ACC112 (cell line): ENCODE results near the gene BCAR1.
A peak's percentile ranks its signal among the peaks of the same experiment; 100 is the strongest.

Source experiments
- H2AFZ ChIP-seq: fragments of 200-600 bp; sonication (generic); one replicate; pipeline ENCODE4 v1.6.0; 2017; ENCODE audit warnings: antibody characterized with exemption, low read length; ENCODE audit not compliant: unreplicated experiment
- H3K27ac ChIP-seq: fragments of 200-600 bp; sonication (generic); 2 replicates; pipeline ENCODE4 v1.5.1; 2014; ENCODE audit warnings: low read depth, mild to moderate bottlenecking, antibody characterized with exemption, low read length, moderate library complexity
- H3K27me3 ChIP-seq: fragments of 200-600 bp; sonication (generic); 2 replicates; pipeline ENCODE4 v1.6.1; 2014; ENCODE audit warnings: mild to moderate bottlenecking, antibody characterized with exemption, low read length, moderate library complexity, mixed read lengths; ENCODE audit not compliant: insufficient read depth
- H3K36me3 ChIP-seq: fragments of 200-600 bp; sonication (generic); 2 replicates; pipeline ENCODE4 v1.6.1; 2016; ENCODE audit warnings: mild to moderate bottlenecking, antibody characterized with exemption, low read length, moderate library complexity, mixed read lengths; ENCODE audit not compliant: insufficient read depth
- H3K4me1 ChIP-seq: fragments of 200-600 bp; sonication (generic); one replicate; pipeline ENCODE4 v1.6.1; 2016; ENCODE audit warnings: low read length, mixed read lengths; ENCODE audit not compliant: insufficient read depth, unreplicated experiment, control insufficient read depth
- H3K4me3 ChIP-seq: fragments of 200-600 bp; sonication (generic); 2 replicates; pipeline ENCODE4 v1.5.1; 2014; ENCODE audit warnings: mild to moderate bottlenecking, low read depth, low read length
- H3K79me2 ChIP-seq: fragments of 200-600 bp; sonication (generic); one replicate; pipeline ENCODE4 v1.6.0; 2016; ENCODE audit warnings: low read length; ENCODE audit not compliant: control insufficient read depth, unreplicated experiment, insufficient read depth

BCAR1 gene

DNA sequence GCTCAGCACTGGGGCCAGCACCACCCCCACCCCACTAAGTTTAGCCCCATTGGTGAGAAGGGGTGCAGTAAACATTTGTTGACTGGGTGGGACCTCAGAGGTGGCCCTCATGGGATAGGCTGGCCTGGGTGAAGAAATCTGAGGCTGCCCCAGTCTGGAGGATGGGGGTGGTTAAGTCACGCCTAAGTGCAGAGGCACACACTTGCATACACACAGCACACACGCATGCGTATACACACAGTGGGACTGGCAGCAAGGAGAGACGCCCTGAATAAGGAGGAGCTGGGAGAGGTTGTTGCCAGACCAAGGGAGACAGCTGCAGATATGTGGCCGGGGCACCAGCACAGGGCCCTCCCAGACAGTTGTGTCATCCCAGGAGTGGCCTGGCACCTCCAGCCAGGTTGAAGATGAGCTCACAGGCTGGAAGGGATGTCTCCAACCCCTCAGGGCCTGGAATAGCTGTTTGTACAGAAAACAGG lies 3.0 kb upstream of the BCAR1 start:
- no peaks in the 10 kb centered on the region for H3K36me3 ChIP-seq
- H3K4me1 ChIP-seq: peaks cover 77% of the 10 kb centered on the region
- peak overlapping the region; percentile 48; the same call in 1 of the 2 replicates for H3K4me3 ChIP-seq
- H3K79me2 ChIP-seq: peaks cover 92% of the 10 kb centered on the region
- H3K27ac ChIP-seq: peak overlapping the region; percentile 74
- H3K27me3 ChIP-seq: no peaks in the 10 kb centered on the region
- H2AFZ ChIP-seq: no peak overlapping the region

- no peak overlapping the region for H2AFZ ChIP-seq
- H3K79me2 ChIP-seq: peaks cover 92% of the 10 kb centered on the region
- peaks cover 80% of the 10 kb centered on the region for H3K4me1 ChIP-seq
- no peaks in the 10 kb centered on the region for H3K36me3 ChIP-seq
- H3K27ac ChIP-seq: peak overlapping the region; percentile 74
- peak overlapping the region; percentile 48 for H3K4me3 ChIP-seq
- H3K27me3 ChIP-seq: no peaks in the 10 kb centered on the region
These were observed 1.8 kb upstream of the BCAR1 start for GRCh38 chr16:75252946-75253911.

GRCh38 chr16:75252049-75252864 lies 833 bp upstream of the BCAR1 start:
- peaks cover 92% of the 10 kb centered on the region for H3K79me2 ChIP-seq
- no peaks in the 10 kb centered on the region for H3K27me3 ChIP-seq
- H3K4me3 ChIP-seq: peak overlapping the region; percentile 67
- no peak overlapping the region for H2AFZ ChIP-seq
- H3K4me1 ChIP-seq: peaks cover 81% of the 10 kb centered on the region
- H3K36me3 ChIP-seq: no peaks in the 10 kb centered on the region
- peak overlapping the region; percentile 74 for H3K27ac ChIP-seq

- H3K36me3 ChIP-seq: no peaks in the 10 kb centered on the region
- H3K4me1 ChIP-seq: peaks cover 81% of the 10 kb centered on the region
- peak overlapping the region; percentile 98 for H3K27ac ChIP-seq
- H2AFZ ChIP-seq: no peak overlapping the region
- H3K27me3 ChIP-seq: no peaks in the 10 kb centered on the region
- peaks cover 92% of the 10 kb centered on the region for H3K79me2 ChIP-seq
- peak overlapping the region; percentile 89 for H3K4me3 ChIP-seq
These were observed 580 bp downstream of the BCAR1 start for GRCh38 chr16:75250809-75251279.

DNA sequence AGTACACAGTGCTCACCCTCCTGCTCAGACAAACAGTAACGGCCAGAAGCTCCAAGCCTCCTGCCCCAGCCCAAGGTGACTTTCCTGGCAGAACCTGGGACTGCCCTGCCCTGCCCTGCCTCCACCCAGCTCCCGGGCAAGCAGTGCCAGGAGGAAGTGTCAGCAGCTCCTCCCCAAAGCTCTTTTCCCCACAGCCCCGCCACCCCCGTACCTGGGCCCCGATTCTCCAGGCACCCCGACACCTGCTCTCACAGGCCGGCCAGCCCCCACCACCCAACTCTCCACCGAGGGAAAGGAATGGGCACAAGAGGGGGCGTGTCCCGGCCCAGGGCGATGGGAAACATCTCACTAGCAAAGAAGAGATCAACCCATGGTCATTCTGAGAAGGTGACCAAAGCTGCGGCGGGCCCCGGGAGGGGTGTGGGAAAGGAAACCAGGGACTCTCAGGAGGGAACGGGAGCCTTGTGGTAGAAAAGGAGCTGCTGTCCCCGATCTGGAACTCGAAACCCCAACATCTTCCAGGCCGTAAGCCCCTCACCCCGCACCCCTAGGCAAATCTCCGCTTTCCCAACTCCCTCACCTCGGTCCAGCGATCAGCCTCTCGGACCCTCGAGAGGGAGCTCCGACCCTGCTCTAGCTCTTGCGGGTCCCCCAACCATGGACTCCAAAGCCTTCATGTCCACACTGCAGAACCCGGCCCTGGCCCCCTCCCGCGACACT lies 1.2 kb downstream of the BCAR1 start:
- H3K36me3 ChIP-seq: no peaks in the 10 kb centered on the region
- no peak overlapping the region for H2AFZ ChIP-seq
- H3K4me3 ChIP-seq: peak overlapping the region; percentile 89
- no peaks in the 10 kb centered on the region for H3K27me3 ChIP-seq
- H3K27ac ChIP-seq: peak overlapping the region; percentile 98
- H3K79me2 ChIP-seq: peaks cover 89% of the 10 kb centered on the region
- H3K4me1 ChIP-seq: peaks cover 78% of the 10 kb centered on the region

GRCh38 chr16:75249441-75249840 lies 2.0 kb downstream of the BCAR1 start:
- Histone ChIP-seq H3K27ac (peak overlapping the region; percentile 98; the same call in 1 of the 2 replicates), H3K27me3 (no peaks in the 10 kb centered on the region), H3K79me2 (peaks cover 86% of the 10 kb centered on the region), H3K4me3 (peak overlapping the region; percentile 89), H3K36me3 (no peaks in the 10 kb centered on the region), H2AFZ (no peak overlapping the region), H3K4me1 (peaks cover 77% of the 10 kb centered on the region)

DNA sequence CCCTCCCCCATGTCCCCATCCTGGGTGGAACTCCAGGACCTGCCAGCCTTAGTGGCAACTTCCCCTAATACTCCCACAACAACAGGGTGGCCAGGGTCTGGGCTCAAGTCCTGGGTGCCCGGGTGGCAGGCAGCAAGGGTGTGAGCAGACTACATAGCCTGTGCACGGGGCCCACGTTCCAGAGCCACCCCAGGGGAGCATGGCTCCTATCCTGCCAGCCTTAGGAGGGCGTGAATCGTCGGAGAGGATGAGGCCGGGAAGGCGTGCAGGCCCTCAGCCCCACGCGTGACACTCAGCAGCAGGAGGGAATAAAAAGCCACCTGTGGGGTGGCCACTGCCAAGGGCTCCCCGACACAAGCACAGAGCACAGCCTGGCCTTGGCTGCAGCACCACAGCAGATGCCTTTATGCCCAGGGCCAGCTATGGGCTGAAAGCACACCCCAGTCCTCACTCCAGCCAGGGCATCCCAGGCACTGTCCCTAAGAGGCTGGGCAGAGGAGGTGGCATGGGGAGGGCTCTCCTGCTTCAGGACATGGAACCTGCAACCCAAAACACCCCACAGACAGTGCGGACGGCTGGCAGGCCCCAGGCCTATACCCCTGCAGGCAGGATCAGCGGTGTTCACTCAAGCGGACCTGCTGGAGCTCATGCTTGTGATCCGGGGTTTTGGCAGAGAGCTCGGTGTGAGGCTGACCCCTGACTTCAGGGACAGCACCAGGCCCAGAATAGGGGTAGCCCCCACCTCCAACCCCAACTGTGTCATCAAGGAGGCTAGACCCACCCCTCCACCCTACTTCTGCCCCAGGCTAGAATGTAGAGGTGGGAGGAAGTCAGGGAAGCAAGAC lies 2.7 kb downstream of the BCAR1 start:
- Histone ChIP-seq H3K27ac (peak overlapping the region; percentile 98), H3K36me3 (no peaks in the 10 kb centered on the region), H3K27me3 (no peaks in the 10 kb centered on the region), H3K79me2 (peaks cover 87% of the 10 kb centered on the region), H2AFZ (no peak overlapping the region), H3K4me1 (peaks cover 77% of the 10 kb centered on the region), H3K4me3 (peak overlapping the region; percentile 89)

- H3K4me1 ChIP-seq: peaks cover 75% of the 10 kb centered on the region
- H3K27me3 ChIP-seq: no peaks in the 10 kb centered on the region
- peaks cover 88% of the 10 kb centered on the region for H3K79me2 ChIP-seq
- no peaks in the 10 kb centered on the region for H3K36me3 ChIP-seq
- no peak overlapping the region for H2AFZ ChIP-seq
- 0 out of 2 replicates have a peak overlapping the region, but pooled peaks have one; percentile 7 for H3K4me3 ChIP-seq
- H3K27ac ChIP-seq: peak overlapping the region; percentile 98
These were observed 3.3 kb downstream of the BCAR1 start for GRCh38 chr16:75248142-75248535.

DNA sequence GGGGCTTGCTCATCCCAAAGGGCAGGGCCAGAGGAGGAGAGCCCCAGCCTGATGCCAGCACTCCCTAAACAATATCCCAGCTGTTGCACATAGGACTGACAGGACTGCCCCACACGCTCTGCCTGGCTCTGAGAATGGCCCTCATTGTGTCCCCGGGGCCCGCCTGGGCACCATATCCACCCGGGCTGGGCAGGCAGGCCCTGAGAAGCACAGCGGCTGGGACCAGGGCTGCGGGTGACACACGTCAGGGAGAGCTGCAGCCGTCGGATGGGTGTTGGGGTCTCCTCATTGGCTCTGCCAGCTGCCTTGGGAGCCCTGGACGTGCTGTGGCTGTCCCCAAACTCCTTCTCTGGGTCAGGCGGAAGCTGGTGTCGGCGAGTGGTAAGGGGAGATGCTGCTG lies 4.2 kb downstream of the BCAR1 start:
- Histone ChIP-seq H3K36me3 (no peaks in the 10 kb centered on the region), H3K79me2 (peaks cover 88% of the 10 kb centered on the region), H3K27ac (peak overlapping the region; percentile 98), H2AFZ (no peak overlapping the region), H3K4me1 (peaks cover 68% of the 10 kb centered on the region), H3K4me3 (no peak overlapping the region), H3K27me3 (no peaks in the 10 kb centered on the region)
